ENCODE measurements around the gene RNPC3.

RNPC3 gene

GRCh38 chr1:103525607-103526507 is at the start of gene RNPC3:
Gene RNPC3 (plus strand): TSS chr1:103525699. CDS start chr1:103526071, 372 bp downstream.
- in situ Hi-C loops (cut with MboI; ENCODE audit: low sequenced_read_pairs) = no loop called here

GRCh38 chr1:103477101-103477500 is 48.4 kb upstream of the RNPC3 start:
- in situ Hi-C loops (cut with MboI; ENCODE audit: low sequenced_read_pairs) = no loop called here

GRCh38 chr1:103489935-103490334 is 35.6 kb upstream of the RNPC3 start:
- in situ Hi-C loops (cut with MboI; ENCODE audit: low sequenced_read_pairs) = no loop called here

- in situ Hi-C loops (cut with MboI; ENCODE audit: low sequenced_read_pairs) = no loop called here
Observed at GRCh38 chr1:103492003-103492625, 33.4 kb upstream of the RNPC3 start.

GRCh38 chr1:103496014-103496635 is 29.4 kb upstream of the RNPC3 start:
- in situ Hi-C loops (cut with MboI; ENCODE audit: low sequenced_read_pairs) = no loop called here

- in situ Hi-C loops (cut with MboI; ENCODE audit: low sequenced_read_pairs) = no loop called here
Observed at GRCh38 chr1:103497404-103497803, 28.1 kb upstream of the RNPC3 start.

GRCh38 chr1:103509250-103509649 is 16.2 kb upstream of the RNPC3 start:
- in situ Hi-C loops (cut with MboI; ENCODE audit: low sequenced_read_pairs) = no loop called here

GRCh38 chr1:103513711-103514110 is 11.8 kb upstream of the RNPC3 start:
- in situ Hi-C loops (cut with MboI; ENCODE audit: low sequenced_read_pairs) = no loop called here

- in situ Hi-C loops (cut with MboI; ENCODE audit: low sequenced_read_pairs) = no loop called here
Observed at GRCh38 chr1:103514920-103515503, 10.5 kb upstream of the RNPC3 start.

GRCh38 chr1:103516283-103516682 is 9.2 kb upstream of the RNPC3 start:
- in situ Hi-C loops (cut with MboI; ENCODE audit: low sequenced_read_pairs) = no loop called here

GRCh38 chr1:103516693-103517092 is 8.8 kb upstream of the RNPC3 start:
- in situ Hi-C loops (cut with MboI; ENCODE audit: low sequenced_read_pairs) = no loop called here

GRCh38 chr1:103517380-103518047 is 8.0 kb upstream of the RNPC3 start:
- in situ Hi-C loops (cut with MboI; ENCODE audit: low sequenced_read_pairs) = no loop called here

- in situ Hi-C loops (cut with MboI; ENCODE audit: low sequenced_read_pairs) = no loop called here
Observed at GRCh38 chr1:103520822-103521221, 4.7 kb upstream of the RNPC3 start.

- in situ Hi-C loops (cut with MboI; ENCODE audit: low sequenced_read_pairs) = no loop called here
Observed at GRCh38 chr1:103523346-103523745, 2.2 kb upstream of the RNPC3 start.

- in situ Hi-C loops (cut with MboI; ENCODE audit: low sequenced_read_pairs) = no loop called here
Observed at GRCh38 chr1:103525114-103525606, 339 bp upstream of the RNPC3 start.

- in situ Hi-C loops (cut with MboI; ENCODE audit: low sequenced_read_pairs) = no loop called here
Observed at GRCh38 chr1:103527331-103527730, 1.8 kb downstream of the RNPC3 start.

- in situ Hi-C loops (cut with MboI; ENCODE audit: low sequenced_read_pairs) = no loop called here
Observed at GRCh38 chr1:103529746-103530145, 4.2 kb downstream of the RNPC3 start.

- in situ Hi-C loops (cut with MboI; ENCODE audit: low sequenced_read_pairs) = no loop called here
Observed at GRCh38 chr1:103538226-103538625, 12.7 kb downstream of the RNPC3 start.

- in situ Hi-C loops (cut with MboI; ENCODE audit: low sequenced_read_pairs) = no loop called here
Observed at GRCh38 chr1:103541431-103541830, 15.9 kb downstream of the RNPC3 start.

GRCh38 chr1:103546496-103546895 is 21.0 kb downstream of the RNPC3 start:
- in situ Hi-C loops (cut with MboI; ENCODE audit: low sequenced_read_pairs) = no loop called here

- in situ Hi-C loops (cut with MboI; ENCODE audit: low sequenced_read_pairs) = no loop called here
Observed at GRCh38 chr1:103547840-103548239, 22.3 kb downstream of the RNPC3 start.
